ENCODE results near the gene THG1L.

THG1L gene

DNA sequence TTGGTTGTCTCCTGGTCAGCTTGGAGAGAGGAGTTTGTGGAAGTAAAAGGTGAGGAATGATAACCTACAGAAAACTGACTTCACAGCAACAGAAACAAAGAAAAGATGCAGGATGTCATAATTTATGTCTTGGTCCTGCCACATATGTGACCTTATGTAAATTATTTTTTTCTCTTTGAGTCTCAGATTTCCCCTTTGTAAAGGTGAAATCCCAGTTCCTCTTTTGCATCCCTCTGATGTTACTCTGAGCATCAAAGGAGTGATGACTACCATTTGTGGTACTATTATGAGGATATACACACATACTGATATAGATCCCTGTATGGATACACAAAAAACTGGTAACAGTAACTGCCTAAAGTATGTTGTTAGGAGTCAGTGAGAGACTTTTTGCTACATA is 1.4 kb upstream of the THG1L start:
- DNase-seq = no peak

GRCh38 chr5:157730900-157731271 is 334 bp upstream of the THG1L start:
- no peak for DNase-seq

DNA sequence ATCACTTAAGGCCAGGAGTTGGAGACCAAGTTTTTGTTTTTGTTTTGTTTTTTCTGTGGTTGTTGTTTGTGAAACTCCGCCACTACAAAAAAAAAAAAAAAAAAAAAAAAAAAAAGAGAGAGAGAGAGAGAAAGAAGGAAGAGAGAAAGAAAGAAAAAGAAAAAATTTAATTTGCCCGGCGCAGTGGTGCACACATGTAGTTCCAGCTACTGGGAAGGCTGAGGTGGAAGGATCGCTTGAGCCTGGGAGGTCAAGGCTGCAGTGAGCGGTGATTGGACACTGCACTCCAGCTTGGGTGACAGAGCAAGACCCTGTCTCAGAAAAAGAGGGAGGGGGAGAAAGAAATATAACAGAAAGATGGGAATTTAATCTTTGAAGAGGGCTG is 902 bp downstream of the THG1L start:
- DNase-seq = no peak

DNA sequence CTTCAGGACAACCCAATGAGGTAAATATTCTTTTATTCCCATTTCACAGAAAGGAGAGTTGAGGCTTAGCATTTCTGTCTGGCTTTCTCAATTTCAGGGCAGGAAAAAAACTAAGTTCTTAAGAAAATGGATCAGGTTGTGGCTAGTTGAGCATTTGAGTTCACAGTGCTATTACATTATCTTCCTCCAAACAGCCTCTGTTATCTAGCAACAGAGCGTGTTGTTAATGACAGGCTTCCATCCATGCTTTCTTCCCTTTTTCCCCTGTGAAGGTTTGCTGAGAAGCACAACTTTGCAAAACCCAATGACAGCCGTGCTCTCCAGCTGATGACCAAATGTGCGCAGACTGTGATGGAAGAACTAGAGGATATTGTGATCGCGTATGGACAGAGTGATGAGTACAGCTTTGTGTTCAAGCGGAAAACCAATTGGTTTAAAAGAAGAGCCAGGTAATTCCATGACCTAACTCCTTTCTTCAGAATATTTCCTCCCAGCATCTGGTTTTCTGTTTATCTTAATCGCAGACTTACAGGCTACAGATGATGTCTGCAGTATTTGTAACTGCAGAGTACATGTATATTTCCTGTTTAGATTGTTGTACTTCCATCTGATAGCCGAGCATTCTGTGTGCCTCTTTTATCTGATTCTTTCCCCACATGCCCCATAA is 1.5 kb downstream of the THG1L start:
- DNase-seq = no peak

- DNase-seq = no peak
Measured at GRCh38 chr5:157734436-157734835, 3.2 kb downstream of the THG1L start.

DNA sequence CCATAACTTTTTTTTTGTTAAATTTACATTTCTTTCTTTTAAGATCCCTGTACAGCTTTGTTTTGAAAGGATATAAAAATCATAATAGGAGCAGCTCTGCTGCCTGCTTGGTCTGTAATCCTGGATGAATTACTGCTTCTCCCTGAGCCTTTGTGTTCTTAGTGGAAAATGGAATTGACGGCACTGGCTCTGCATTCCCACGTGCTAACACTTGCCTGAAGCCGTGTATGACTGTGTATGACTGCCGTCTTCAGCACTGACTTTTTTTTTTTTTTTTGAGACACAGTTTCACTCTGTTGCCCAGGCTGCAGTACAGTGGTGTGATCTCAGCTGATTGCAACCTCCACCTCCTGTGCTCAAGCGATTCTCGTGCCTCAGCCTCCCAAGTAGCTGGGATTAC is 4.8 kb downstream of the THG1L start:
- DNase-seq = no peak

DNA sequence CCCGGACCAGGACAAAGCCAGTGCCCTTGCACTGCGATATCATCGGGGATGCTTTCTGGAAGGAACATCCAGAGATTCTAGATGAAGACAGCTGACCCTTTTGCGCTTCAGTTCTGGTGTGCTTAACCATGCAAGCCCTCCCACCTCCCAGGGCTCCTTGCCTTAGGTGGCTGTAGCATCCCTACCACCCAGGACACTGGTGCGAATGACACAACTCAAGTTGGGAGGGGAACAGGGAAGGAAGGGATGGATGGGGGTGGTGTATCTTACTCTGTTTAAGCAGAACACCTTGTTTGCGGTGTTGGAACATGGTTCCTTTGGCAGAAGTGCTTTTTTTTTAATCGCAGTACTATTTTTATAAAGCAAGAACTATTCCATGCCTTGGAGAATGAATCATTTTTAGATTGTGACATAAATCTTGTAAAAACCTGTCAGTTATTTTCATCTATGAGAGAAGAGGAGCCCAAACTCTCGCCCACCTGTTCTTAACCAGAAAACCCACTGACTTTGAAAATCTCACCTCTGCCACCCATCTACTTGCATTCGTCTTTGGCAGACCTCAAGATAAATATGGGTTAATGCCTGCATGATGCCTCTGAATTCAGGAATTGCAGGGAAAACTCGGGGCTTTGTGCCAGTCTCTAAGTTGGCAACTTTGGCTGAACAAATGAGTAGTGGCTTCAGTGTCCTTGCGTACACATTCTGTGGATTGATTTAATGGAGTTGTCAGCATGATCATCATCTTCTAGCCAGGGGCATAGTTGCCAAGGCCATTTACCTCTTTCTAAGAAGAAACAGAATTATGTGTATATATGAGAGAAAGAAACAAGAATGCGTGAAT is 8.4 kb downstream of the THG1L start:
- no peak for DNase-seq

DNA sequence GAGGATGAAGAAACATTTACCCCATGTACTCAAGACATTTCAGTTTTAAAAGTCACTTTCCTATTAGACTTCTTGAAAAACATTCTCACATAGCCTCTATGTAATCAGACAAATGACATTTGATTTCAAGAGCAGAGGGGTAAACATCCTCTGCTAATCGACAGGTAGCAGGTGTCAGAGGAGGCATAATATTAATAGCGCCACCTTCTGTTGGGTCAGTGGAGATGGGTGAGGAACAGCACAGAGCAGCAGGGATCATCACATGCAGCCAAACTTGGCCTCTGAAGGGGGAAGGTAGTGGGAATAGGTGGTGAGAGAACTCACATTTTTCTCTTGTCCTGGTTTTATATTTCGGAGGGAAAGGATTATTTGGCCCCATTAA is 9.0 kb downstream of the THG1L start:
- no peak for DNase-seq

- DNase-seq = no peak
Measured at GRCh38 chr5:157741131-157741530, 9.9 kb downstream of the THG1L start.

- peak; percentile 97 for DNase-seq
Measured at GRCh38 chr5:157743163-157744050, 12.2 kb downstream of the THG1L start, which contains the start of gene LSM11. Gene LSM11 (plus strand): TSS chr5:157743712. CDS start chr5:157743751, 39 bp downstream.

DNA sequence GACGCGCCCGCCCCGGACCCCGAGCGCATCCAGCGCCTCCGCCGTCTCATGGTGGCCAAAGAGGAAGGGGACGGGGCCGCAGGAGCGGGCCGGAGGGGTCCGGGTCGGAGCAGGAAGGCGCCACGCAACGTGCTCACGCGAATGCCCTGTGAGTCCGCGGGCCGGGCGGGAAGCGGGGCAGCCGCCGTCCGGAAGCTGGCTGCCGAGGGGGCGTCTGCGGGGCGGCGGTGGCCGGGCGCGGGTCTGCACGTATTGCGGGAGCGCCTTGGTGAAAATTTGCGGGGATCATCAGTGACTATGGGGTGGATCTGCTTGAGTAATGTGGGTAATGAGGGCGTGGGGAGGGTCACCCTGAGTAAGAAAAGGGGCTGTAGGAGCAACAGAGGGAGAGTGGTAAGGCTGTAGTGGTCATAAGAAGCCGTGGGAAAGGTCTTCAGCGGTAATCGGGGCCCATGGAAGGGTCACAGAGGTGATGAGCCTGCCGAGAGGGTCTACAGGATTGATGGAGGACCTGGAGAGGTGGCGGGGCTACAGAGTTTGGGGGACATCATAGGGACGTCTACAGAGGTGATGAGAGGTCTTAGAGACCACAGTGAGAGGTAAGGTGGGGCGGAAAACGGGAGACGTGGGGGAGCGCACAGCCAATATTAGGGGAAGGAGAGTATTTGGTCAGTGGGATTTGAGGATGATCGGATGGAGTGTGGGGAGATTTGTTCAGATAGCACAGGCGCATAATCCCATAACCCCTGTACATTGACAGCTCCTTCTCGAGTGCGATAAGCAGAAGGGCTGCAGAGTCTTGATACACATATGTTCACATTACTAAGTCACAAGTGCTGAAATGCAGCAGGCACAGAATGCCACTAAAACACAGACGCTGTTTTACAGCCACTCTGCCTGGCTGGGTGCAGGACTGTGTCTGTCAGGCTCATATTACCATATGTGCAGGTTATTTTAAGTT is 13.1 kb downstream of the THG1L start:
- DNase-seq = peak; percentile 56

- DNase-seq = no peak
Measured at GRCh38 chr5:157745041-157745456, 13.8 kb downstream of the THG1L start.

- no peak for DNase-seq
Measured at GRCh38 chr5:157747173-157747740, 16.0 kb downstream of the THG1L start.

GRCh38 chr5:157747766-157748700 is 16.8 kb downstream of the THG1L start:
- no peak for DNase-seq

DNA sequence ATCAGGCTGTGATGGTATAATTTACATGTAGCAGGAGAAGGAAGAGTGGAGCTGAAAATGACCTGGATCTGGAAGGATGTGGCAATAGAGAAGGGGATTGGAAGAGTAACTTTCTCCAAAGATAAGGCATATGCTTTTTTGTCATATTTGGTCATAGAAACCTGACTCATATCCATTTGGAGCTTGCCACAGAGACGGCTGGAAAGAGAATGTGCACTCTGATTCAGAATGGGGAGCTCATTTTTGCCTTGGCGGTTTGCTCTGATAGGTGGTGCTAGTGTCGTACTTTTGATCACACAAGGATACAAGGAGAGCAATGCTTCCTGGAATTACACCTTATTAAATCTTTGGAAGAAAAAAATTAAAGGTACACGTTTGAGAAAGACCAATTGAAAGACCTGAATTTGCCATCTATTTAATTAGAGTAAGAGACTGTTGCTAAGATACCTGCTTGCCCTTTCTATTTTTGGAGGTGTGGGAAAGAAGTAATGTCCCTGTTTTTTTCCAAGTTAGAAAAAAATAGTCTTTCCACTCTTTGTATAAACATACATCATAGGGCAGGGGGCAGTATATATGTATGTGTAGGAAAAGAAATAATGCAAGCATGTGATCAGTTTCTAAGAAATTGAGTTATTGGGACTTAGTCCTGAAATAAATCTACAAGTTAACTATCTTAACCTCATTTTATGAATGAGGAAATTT is 17.7 kb downstream of the THG1L start:
- DNase-seq = no peak

DNA sequence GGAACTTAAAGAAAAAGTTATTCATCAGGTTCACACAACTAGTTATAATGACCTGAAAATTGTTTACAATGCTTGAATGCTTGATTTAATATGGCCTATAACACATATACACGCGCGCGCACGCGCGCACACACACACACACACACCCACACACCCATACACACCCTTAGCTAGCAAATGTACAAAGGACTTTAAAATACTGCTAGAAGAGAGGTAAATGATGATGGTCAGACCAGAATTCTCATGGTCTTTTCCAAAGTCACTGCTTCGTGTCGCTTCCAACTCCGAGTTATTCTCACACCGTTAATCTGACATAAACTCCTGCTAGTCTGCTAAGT is 18.2 kb downstream of the THG1L start:
- DNase-seq = no peak

DNA sequence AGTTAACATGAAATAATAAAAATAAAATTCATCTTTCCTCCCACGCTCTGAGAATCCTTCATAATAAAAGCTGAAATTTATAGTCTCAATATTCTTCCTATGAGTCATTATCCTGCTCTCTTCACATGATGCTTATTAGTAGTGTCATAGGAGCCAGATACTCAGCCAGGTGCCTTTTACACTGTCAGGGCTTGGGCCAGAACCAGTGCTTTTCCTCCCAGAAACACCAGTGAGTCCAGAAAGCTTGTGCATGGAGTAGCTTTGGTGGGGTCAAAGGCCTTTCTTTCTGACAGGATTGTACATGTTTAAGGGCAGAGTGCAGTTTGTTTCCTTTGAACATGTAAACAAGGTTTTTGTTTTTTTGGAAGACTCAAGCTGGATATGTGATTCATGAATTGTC is 19.1 kb downstream of the THG1L start:
- no peak for DNase-seq

DNA sequence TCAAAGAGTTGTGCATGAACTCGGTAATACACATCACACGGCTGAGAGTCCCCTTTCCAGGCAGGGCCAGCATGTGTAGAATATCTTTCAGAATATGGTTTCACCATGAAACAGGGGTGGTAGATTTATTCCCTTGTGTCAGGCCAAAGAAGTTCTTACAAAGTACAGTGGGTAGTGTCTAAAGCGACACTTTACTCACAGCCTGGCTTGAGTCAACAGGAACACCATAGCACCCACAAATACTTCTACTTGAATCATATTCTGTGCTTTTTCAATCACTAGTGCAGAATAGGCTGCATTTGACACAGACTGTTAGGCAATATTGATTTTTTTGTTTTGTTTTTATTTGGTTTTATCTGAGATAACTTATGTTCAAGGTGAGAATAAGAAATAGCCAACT is 24.9 kb downstream of the THG1L start:
- DNase-seq = no peak

GRCh38 chr5:157758706-157759105 is 27.5 kb downstream of the THG1L start:
- DNase-seq = no peak
